ENCODE measurements around the gene OR8G1.
"Not testable (repeated sequence)": the region's sequence is repeated elsewhere in the genome, so short reads cannot be mapped to it uniquely, and the experiment has no call there.

The OR8G1 gene

GRCh38 chr11:124240621-124241397 lies at the start of gene OR8G1:
OR8G1 (plus strand) TSS chr11:124241095; CDS start chr11:124249676, 8,581 bp downstream.
- no peak for DNase-seq (ENCODE audit: low read depth, low spot score)

- no peak for DNase-seq (ENCODE audit: low read depth, low spot score)
Measured at GRCh38 chr11:124193221-124194010, 47.5 kb upstream of the OR8G1 start.

GRCh38 chr11:124194293-124195188 lies 46.4 kb upstream of the OR8G1 start:
- DNase-seq (ENCODE audit: low read depth, low spot score): no peak

GRCh38 chr11:124195189-124195734 lies 45.6 kb upstream of the OR8G1 start:
- peak; percentile 32 for DNase-seq (ENCODE audit: low read depth, low spot score)

GRCh38 chr11:124197999-124198398 lies 42.9 kb upstream of the OR8G1 start:
- no peak for DNase-seq (ENCODE audit: low read depth, low spot score)

- no peak for DNase-seq (ENCODE audit: low read depth, low spot score)
Measured at GRCh38 chr11:124198897-124199296, 42.0 kb upstream of the OR8G1 start.

GRCh38 chr11:124199702-124200101 lies 41.2 kb upstream of the OR8G1 start:
- no peak for DNase-seq (ENCODE audit: low read depth, low spot score)

GRCh38 chr11:124200671-124201070 lies 40.2 kb upstream of the OR8G1 start:
- no peak for DNase-seq (ENCODE audit: low read depth, low spot score)

GRCh38 chr11:124202951-124203350 lies 37.9 kb upstream of the OR8G1 start:
- no peak for DNase-seq (ENCODE audit: low read depth, low spot score)

- DNase-seq (ENCODE audit: low read depth, low spot score): no peak
Measured at GRCh38 chr11:124204008-124204407, 36.9 kb upstream of the OR8G1 start.

GRCh38 chr11:124207102-124207792 lies 33.6 kb upstream of the OR8G1 start:
- DNase-seq (ENCODE audit: low read depth, low spot score): no peak

- no peak for DNase-seq (ENCODE audit: low read depth, low spot score)
Measured at GRCh38 chr11:124209824-124210357, 31.0 kb upstream of the OR8G1 start.

GRCh38 chr11:124210421-124210820 lies 30.5 kb upstream of the OR8G1 start:
- no peak for DNase-seq (ENCODE audit: low read depth, low spot score)

GRCh38 chr11:124211321-124211720 lies 29.6 kb upstream of the OR8G1 start:
- no peak for DNase-seq (ENCODE audit: low read depth, low spot score)

GRCh38 chr11:124214027-124214426 lies 26.9 kb upstream of the OR8G1 start:
- no peak for DNase-seq (ENCODE audit: low read depth, low spot score)

- no peak for DNase-seq (ENCODE audit: low read depth, low spot score)
Measured at GRCh38 chr11:124219126-124219525, 21.8 kb upstream of the OR8G1 start.

GRCh38 chr11:124222407-124222806 lies 18.5 kb upstream of the OR8G1 start:
- DNase-seq (ENCODE audit: low read depth, low spot score): no peak

- DNase-seq (ENCODE audit: low read depth, low spot score): not testable (repeated sequence)
Measured at GRCh38 chr11:124224618-124225423, 16.1 kb upstream of the OR8G1 start.

- DNase-seq (ENCODE audit: low read depth, low spot score): no peak
Measured at GRCh38 chr11:124225471-124225870, 15.4 kb upstream of the OR8G1 start.

- DNase-seq (ENCODE audit: low read depth, low spot score): no peak
Measured at GRCh38 chr11:124233376-124233775, 7.5 kb upstream of the OR8G1 start.

Measured in smooth muscle cell of the brain vasculature (primary cell).